T-helper 2 cell treated with Interferon-gamma antibody and Interleukin-4, amounts not matched to agents 5 μg/mL and 100 μg/mL, for 36 hours (primary cell): Measurements from ENCODE around the gene PAK4.
"Not testable (repeated sequence)": the region's sequence is repeated elsewhere in the genome, so short reads cannot be mapped to it uniquely, and the experiment has no call there.

Experiments used
- DNase-seq: peaks from one replicate; pipeline ENCODE4 v3.0.0; 2021; ENCODE audit warnings: low spot score
- H3K27ac Mint-ChIP-seq: one replicate; pipeline ENCODE4 v1.8.0; 2021; ENCODE audit warnings: mild to moderate bottlenecking, mixed read lengths
- H3K27me3 Mint-ChIP-seq: one replicate; pipeline ENCODE4 v1.8.0; 2021; ENCODE audit warnings: low read depth, mixed read lengths
- H3K36me3 Mint-ChIP-seq: one replicate; pipeline ENCODE4 v1.8.0; 2021; ENCODE audit warnings: low read depth, mixed read lengths
- H3K4me1 Mint-ChIP-seq: one replicate; pipeline ENCODE4 v1.8.0; 2021; ENCODE audit warnings: low read depth, mixed read lengths
- H3K4me3 Mint-ChIP-seq: one replicate; pipeline ENCODE4 v1.8.0; 2022; ENCODE audit warnings: mild to moderate bottlenecking, moderate library complexity, mixed read lengths
- H3K9me3 Mint-ChIP-seq: one replicate; pipeline ENCODE4 v1.8.0; 2021; ENCODE audit warnings: mixed read lengths

Gene PAK4

GRCh38 chr19:39207293-39207836 lies 81.8 kb downstream of the PAK4 start:
- Mint-ChIP-seq H3K9me3 (no peaks in the 10 kb centered on the region), H3K4me1 (no peaks in the 10 kb centered on the region), H3K36me3 (no peaks in the 10 kb centered on the region), H3K27ac (no peak overlapping the region), H3K4me3 (no peak overlapping the region), H3K27me3 (peaks cover 31% of the 10 kb centered on the region)
- DNase-seq = no peak

DNA sequence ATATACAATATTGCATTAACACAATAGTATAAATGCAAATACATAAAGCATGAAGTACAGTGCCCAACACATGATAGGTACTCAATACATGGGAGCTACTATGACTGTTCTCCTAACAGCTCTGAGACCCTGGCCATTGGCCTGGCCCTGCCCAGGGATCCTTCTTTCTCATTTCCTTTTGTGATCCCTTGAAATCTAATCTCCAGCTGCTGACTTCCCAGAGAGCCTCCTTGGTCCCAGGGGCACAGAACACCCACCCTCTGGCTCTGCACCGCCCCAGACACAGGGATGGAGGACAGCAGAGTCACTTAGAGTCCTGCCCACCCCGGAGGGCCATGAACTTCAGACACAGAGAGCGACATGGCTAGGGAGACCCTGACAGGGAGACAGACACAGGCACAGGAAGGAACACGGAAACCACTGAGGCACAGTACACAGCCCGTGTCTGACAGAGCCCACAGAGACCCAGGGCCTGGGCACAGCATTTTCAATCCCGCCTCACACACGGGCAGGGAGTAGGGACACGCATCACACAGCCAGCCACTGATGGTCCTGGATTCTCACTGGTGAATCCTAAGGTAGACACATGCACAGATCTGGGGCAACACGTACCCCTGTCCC lies 82.7 kb downstream of the PAK4 start:
- Mint-ChIP-seq H3K9me3 (no peaks in the 10 kb centered on the region), H3K27ac (no peak overlapping the region), H3K4me3 (no peak overlapping the region), H3K36me3 (no peaks in the 10 kb centered on the region), H3K4me1 (no peaks in the 10 kb centered on the region), H3K27me3 (peaks cover 23% of the 10 kb centered on the region)
- no peak for DNase-seq

DNA sequence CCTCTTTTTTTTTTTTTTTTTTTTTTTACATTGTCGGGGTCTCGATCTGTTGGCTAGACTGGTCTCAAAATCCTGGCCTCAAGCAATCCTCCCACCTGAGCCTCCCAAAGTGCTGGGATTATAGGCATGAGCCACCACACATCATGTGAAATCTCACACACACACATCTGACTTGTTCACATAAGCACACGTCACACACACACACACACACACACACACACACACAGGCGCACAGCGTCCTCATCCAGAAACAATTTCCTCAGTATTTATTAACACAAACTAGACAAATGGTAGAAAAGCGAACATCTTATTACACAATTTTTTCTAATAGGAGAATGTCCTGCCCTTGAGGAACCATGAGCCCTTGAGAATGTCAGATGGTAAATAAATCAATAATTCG lies 83.6 kb downstream of the PAK4 start:
- Mint-ChIP-seq H3K36me3 (no peaks in the 10 kb centered on the region), H3K27ac (no peak overlapping the region), H3K9me3 (no peaks in the 10 kb centered on the region), H3K27me3 (peaks cover 16% of the 10 kb centered on the region), H3K4me3 (no peak overlapping the region), H3K4me1 (no peaks in the 10 kb centered on the region)
- no peak for DNase-seq

- H3K9me3 Mint-ChIP-seq = no peaks in the 10 kb centered on the region
- peaks cover 5% of the 10 kb centered on the region for H3K27me3 Mint-ChIP-seq
- H3K27ac Mint-ChIP-seq = no peak overlapping the region
- H3K4me1 Mint-ChIP-seq = no peaks in the 10 kb centered on the region
- no peak overlapping the region for H3K4me3 Mint-ChIP-seq
- no peaks in the 10 kb centered on the region for H3K36me3 Mint-ChIP-seq
- DNase-seq = no peak
These were observed 86.3 kb downstream of the PAK4 start for GRCh38 chr19:39211731-39212374.

- H3K36me3 Mint-ChIP-seq = no peaks in the 10 kb centered on the region
- no peaks in the 10 kb centered on the region for H3K9me3 Mint-ChIP-seq
- H3K27me3 Mint-ChIP-seq = peaks cover 10% of the 10 kb centered on the region
- peak; percentile 34 for DNase-seq
- H3K27ac Mint-ChIP-seq = no peak overlapping the region
- H3K4me1 Mint-ChIP-seq = no peaks in the 10 kb centered on the region
- H3K4me3 Mint-ChIP-seq = no peak overlapping the region
These were observed 86.8 kb downstream of the PAK4 start for GRCh38 chr19:39212375-39212742.

- DNase-seq, H3K9me3 Mint-ChIP-seq, H3K27ac Mint-ChIP-seq, H3K4me3 Mint-ChIP-seq, H3K36me3 Mint-ChIP-seq, H3K4me1 Mint-ChIP-seq: not testable (repeated sequence)
- peaks cover 12% of the 10 kb centered on the region for H3K27me3 Mint-ChIP-seq
These were observed 89.7 kb downstream of the PAK4 start for GRCh38 chr19:39215323-39215722.

DNA sequence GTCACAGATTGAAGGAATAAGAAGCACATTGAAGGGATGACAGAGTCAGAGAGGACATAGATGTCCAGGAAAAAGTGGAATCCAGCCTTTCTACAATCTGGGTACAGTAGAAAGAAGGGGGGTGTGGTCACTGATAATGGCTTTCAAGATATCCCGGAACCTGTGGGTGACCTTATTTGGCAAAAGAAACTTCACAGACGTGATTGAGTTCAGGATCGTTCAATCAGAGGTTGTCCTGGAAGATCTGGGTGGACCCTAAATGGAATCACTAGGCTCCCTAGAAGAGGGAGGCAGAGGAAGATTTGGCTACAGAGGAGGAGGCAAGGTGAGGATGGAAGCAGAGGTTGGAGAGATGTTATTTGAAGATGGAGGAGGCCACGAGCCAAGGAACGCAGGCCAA lies 91.5 kb downstream of the PAK4 start:
- Mint-ChIP-seq H3K4me1 (no peaks in the 10 kb centered on the region), H3K27me3 (peaks cover 12% of the 10 kb centered on the region), H3K27ac (no peak overlapping the region), H3K4me3 (no peak overlapping the region), H3K36me3 (no peaks in the 10 kb centered on the region), H3K9me3 (no peaks in the 10 kb centered on the region)
- DNase-seq = no peak

DNA sequence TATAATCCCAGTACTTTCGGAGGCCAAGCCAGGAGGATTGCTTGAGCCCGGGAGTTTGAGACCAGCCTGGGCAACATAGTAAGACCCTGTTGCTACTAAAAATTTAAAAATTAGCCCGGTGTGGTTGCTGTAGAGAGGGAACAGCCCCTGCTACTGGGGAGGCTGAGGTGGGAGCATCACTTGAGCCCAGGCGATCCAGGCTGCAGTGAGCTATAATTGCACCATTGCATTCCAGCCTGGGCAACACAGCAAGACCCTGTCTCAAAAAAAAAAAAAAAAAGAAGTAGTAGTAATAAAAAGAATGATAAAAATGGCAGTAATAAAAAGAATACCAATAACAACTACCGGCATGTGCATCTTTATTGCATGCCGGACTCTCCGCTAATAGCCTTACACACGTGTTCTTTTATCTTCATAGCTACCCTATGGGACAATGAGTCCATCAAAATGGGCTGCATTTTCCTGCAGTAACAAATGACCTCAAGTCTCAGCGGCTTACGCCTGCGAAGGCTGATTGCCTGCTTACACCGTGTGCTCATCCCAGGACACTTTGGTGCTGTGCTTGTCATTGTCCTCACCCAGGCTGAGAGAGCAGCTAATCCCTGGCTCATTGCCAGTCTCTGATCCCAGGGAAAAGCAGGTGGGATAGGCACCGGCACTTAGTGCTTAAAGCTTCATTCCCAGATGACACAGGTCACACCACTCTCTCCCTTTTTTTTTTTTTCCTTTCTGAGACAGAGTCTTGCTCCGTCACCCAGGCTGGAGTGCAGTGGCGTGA lies 92.8 kb downstream of the PAK4 start:
- Mint-ChIP-seq H3K27ac (no peak overlapping the region), H3K36me3 (no peaks in the 10 kb centered on the region), H3K9me3 (no peaks in the 10 kb centered on the region), H3K4me3 (no peak overlapping the region), H3K27me3 (peaks cover 12% of the 10 kb centered on the region), H3K4me1 (no peaks in the 10 kb centered on the region)
- no peak for DNase-seq

- not testable (repeated sequence) for H3K4me3 Mint-ChIP-seq, H3K9me3 Mint-ChIP-seq, H3K27ac Mint-ChIP-seq, H3K4me1 Mint-ChIP-seq, H3K36me3 Mint-ChIP-seq, DNase-seq
- peaks cover 16% of the 10 kb centered on the region for H3K27me3 Mint-ChIP-seq
These were observed 93.5 kb downstream of the PAK4 start for GRCh38 chr19:39219108-39219507.

DNA sequence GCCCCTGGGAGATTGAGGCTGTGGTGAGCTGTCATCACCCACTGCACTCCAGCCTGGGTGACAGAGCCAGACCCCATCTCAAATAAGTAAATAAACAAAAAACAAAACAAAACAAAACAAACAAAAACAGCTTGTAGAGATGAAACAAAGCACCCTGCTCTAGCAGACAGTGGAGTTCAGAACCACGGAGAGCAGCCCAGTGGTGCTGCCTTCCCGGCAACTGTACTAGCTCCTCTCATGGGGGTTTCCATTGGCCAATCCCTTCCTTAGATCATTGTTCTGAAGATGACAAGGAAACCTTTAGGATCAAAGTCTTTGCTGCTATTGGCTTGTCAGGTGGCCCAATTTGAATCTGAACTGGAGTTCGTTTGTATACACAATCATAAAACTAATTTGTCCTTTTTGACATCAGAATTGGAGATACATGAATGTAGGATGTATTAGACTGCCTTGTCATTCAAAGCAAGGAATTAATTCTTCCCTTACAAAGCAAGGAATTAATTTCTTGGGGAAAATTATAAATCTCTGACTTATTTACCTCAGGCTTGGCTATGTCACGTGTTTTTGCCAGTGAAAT lies 98.2 kb downstream of the PAK4 start:
- Mint-ChIP-seq H3K4me3 (no peak overlapping the region), H3K27ac (no peak overlapping the region), H3K27me3 (peaks cover 11% of the 10 kb centered on the region), H3K36me3 (no peaks in the 10 kb centered on the region), H3K9me3 (no peaks in the 10 kb centered on the region), H3K4me1 (no peaks in the 10 kb centered on the region)
- DNase-seq = no peak

DNA sequence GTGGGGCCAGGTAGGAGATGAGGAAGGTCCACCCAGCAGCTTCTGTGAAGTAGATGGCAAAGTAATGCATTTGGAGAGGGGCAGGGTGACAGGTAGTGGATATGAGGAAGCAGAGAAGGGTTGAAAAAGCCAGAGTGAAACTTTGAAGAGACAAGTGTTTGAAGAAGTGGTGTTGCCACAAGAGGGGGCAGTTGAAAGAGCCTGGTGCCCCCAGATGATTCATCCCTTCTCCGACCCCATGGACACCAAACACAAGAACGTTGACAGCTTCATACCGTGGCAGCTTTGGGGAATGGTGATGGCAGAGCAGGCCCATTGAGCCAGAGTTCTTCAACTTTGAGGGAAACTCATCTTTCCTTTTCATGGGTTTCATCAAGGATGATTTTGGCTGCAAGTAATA lies 99.3 kb downstream of the PAK4 start:
- DNase-seq = no peak
- Mint-ChIP-seq H3K27me3 (peaks cover 9% of the 10 kb centered on the region), H3K36me3 (no peaks in the 10 kb centered on the region), H3K4me3 (no peak overlapping the region), H3K9me3 (no peaks in the 10 kb centered on the region), H3K4me1 (no peaks in the 10 kb centered on the region), H3K27ac (no peak overlapping the region)
